Measurements from ENCODE around the gene TSR2. TPM values are rescaled to one million over a fixed set of nuclear protein-coding genes. Genes with fewer than 3 reads are reported as not detected.

TSR2 gene
- polyA plus RNA-seq, 1 donor (not counting 4 experiments of a cell fraction or from before 2014, with no cell fraction given) = 21.5 TPM

- Histone ChIP-seq H3K36me3 (ENCODE audit: control insufficient read depth in 2 of 2, extremely low read depth in 1 of 2, insufficient read depth in 2 of 2, low read length in 2 of 2) (no peaks in the 10 kb centered on the region), H3K4me1 (ENCODE audit: control insufficient read depth, extremely low read depth, insufficient read depth, low read length) (peaks cover 12% of the 10 kb centered on the region), H3K9me1 (ENCODE audit: control insufficient read depth, extremely low read depth, insufficient read depth, low read length) (no peaks in the 10 kb centered on the region), H2AFZ (ENCODE audit: control insufficient read depth, low read length) (no peak overlapping the region), H3K9ac (ENCODE audit: control insufficient read depth, extremely low read depth, insufficient read depth, low read length) (peak overlapping the region; percentile 28), H4K20me1 (ENCODE audit: control insufficient read depth, extremely low read depth, insufficient read depth, low read length) (no peaks in the 10 kb centered on the region), H3K27ac (ENCODE audit: control insufficient read depth, insufficient read depth, low read length) (no peak overlapping the region), H3K4me2 (ENCODE audit: control insufficient read depth, extremely low read depth, insufficient read depth, low read depth, low read length) (peak overlapping the region; percentile 25), H3K27me3 (ENCODE audit: control insufficient read depth, extremely low read depth, insufficient read depth, low read length) (no peaks in the 10 kb centered on the region), H3K79me2 (ENCODE audit: control insufficient read depth, insufficient read depth, low read length) (peaks cover 2% of the 10 kb centered on the region), H3K9me3 (ENCODE audit: control insufficient read depth, low read depth, low read length) (no peaks in the 10 kb centered on the region), H3K4me3 (ENCODE audit: control insufficient read depth in 2 of 3, extremely low read depth in 1 of 3, insufficient read depth in 2 of 3, low read depth in 1 of 3, low read length in 3 of 3) (no peak overlapping the region)
- DNase-seq (ENCODE audit: low read depth, low spot score) (no peak), FAIRE-seq (no peak)
- no peak for TF ChIP-seq EZH2 (IDR thresholded peaks at IDR 0.05; ENCODE audit: low read length)
- no peak for TF ChIP-seq CTCF (optimal IDR thresholded peaks at IDR 0.05 in 1 of 3, IDR thresholded peaks at IDR 0.05 in 1 of 3, conservative IDR thresholded peaks at IDR 0.05 in 1 of 3; ENCODE audit: extremely low read depth in 1 of 3, insufficient read depth in 2 of 3, low read length in 3 of 3)
- dilution Hi-C loops (cut with MboI; ENCODE audit: extremely low pct_ligation_motif_present, low sequenced_read_pairs) = no loop called here
Observed at GRCh38 chrX:54482839-54483593, 42.8 kb downstream of the TSR2 start.

GRCh38 chrX:54483946-54484345 is 43.7 kb downstream of the TSR2 start:
- dilution Hi-C loops (cut with MboI; ENCODE audit: extremely low pct_ligation_motif_present, low sequenced_read_pairs) = no loop called here
- Histone ChIP-seq H2AFZ (ENCODE audit: control insufficient read depth, low read length) (peak overlapping the region; percentile 33), H3K27ac (ENCODE audit: control insufficient read depth, insufficient read depth, low read length) (no peak overlapping the region)

More at GRCh38 chrX:54483946-54484345, 43.7 kb downstream of the TSR2 start:
- Histone ChIP-seq H3K27me3 (ENCODE audit: control insufficient read depth, extremely low read depth, insufficient read depth, low read length) (no peaks in the 10 kb centered on the region), H3K4me3 (ENCODE audit: control insufficient read depth in 2 of 3, extremely low read depth in 1 of 3, insufficient read depth in 2 of 3, low read depth in 1 of 3, low read length in 3 of 3) (no peak overlapping the region), H3K9ac (ENCODE audit: control insufficient read depth, extremely low read depth, insufficient read depth, low read length) (peak overlapping the region; percentile 28), H3K9me3 (ENCODE audit: control insufficient read depth, low read depth, low read length) (no peaks in the 10 kb centered on the region), H3K9me1 (ENCODE audit: control insufficient read depth, extremely low read depth, insufficient read depth, low read length) (no peaks in the 10 kb centered on the region), H4K20me1 (ENCODE audit: control insufficient read depth, extremely low read depth, insufficient read depth, low read length) (no peaks in the 10 kb centered on the region), H3K4me2 (ENCODE audit: control insufficient read depth, extremely low read depth, insufficient read depth, low read depth, low read length) (peak overlapping the region; percentile 25), H3K4me1 (ENCODE audit: control insufficient read depth, extremely low read depth, insufficient read depth, low read length) (peaks cover 12% of the 10 kb centered on the region), H3K36me3 (ENCODE audit: control insufficient read depth in 2 of 2, extremely low read depth in 1 of 2, insufficient read depth in 2 of 2, low read length in 2 of 2) (no peaks in the 10 kb centered on the region), H3K79me2 (ENCODE audit: control insufficient read depth, insufficient read depth, low read length) (peaks cover 2% of the 10 kb centered on the region)
- FAIRE-seq (no peak), DNase-seq (ENCODE audit: low read depth, low spot score) (no peak)
- TF ChIP-seq CTCF (optimal IDR thresholded peaks at IDR 0.05 in 1 of 3, IDR thresholded peaks at IDR 0.05 in 1 of 3, conservative IDR thresholded peaks at IDR 0.05 in 1 of 3; ENCODE audit: extremely low read depth in 1 of 3, insufficient read depth in 2 of 3, low read length in 3 of 3) (no peak), EZH2 (IDR thresholded peaks at IDR 0.05; ENCODE audit: low read length) (no peak)
